Esophagus muscularis mucosa (tissue), 4 donors: ENCODE measurements around the gene POMT1.

Experiments used
- EP300 ChIP-seq: sonication (generic); formaldehyde crosslinking; IDR thresholded peaks from one replicate; pipeline ENCODE4 v1.6.1; 2017; ENCODE audit warnings: antibody characterized with exemption
- POLR2A ChIP-seq: fragments of 450-650 bp; IDR thresholded peaks from one replicate; pipeline ENCODE4 v1.6.1; 2017; ENCODE audit warnings: antibody characterized with exemption, moderate library complexity, mild to moderate bottlenecking, low read depth
- TF ChIP-seq, protein P1 (sequence below), 3 experiments: fragments of 200-600 bp in 2 of 3; fragments of 450-650 bp in 1 of 3; sonication (generic) in 2 of 3; IDR thresholded peaks; one replicate each; pipeline ENCODE4 v1.5.1; 2017 to 2019; ENCODE audit warnings: antibody characterized with exemption in 3 of 3, mild to moderate bottlenecking in 2 of 3, moderate library complexity in 1 of 3

DNA sequence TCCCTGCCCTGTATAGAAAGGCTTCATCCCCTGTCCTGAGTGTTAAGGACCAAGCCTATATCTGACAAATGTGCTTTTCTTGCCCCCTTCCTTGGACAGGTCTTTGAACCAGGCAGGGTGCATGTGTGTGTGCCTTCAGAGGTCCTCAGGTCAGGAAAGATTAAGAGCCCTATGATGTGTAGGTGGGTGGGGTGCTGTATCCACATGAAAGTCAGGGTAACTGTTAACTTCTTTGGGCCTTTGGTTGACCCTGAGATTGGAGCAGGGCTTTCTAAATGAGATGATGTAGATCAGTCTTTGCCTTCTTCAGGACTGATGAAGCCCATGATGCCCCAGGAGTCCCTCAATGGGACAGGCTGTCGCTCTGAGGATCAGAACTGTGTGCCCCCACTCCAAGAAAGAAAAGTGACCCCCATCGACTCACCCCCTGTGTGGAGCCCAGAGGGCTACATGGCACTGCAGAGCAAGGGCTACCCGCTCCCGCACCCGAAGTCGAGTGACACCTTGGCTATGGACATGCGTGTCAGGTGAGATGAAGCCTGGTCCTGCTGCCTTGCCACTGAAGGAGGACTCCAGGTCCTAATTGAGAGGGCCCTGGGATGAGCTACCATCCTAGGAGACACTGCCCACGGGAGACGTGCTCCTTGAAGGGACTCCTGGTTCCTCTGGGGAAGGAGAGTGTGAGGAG is 29.4 kb upstream of the POMT1 start:
- TF ChIP-seq EP300 (no peak), POLR2A (no peak)
- TF ChIP-seq, protein P1, sequence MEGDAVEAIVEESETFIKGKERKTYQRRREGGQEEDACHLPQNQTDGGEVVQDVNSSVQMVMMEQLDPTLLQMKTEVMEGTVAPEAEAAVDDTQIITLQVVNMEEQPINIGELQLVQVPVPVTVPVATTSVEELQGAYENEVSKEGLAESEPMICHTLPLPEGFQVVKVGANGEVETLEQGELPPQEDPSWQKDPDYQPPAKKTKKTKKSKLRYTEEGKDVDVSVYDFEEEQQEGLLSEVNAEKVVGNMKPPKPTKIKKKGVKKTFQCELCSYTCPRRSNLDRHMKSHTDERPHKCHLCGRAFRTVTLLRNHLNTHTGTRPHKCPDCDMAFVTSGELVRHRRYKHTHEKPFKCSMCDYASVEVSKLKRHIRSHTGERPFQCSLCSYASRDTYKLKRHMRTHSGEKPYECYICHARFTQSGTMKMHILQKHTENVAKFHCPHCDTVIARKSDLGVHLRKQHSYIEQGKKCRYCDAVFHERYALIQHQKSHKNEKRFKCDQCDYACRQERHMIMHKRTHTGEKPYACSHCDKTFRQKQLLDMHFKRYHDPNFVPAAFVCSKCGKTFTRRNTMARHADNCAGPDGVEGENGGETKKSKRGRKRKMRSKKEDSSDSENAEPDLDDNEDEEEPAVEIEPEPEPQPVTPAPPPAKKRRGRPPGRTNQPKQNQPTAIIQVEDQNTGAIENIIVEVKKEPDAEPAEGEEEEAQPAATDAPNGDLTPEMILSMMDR (IDR thresholded peaks at IDR 0.05) = no peak
